RWPE1 (cell line): ENCODE data around the gene ATG7.

Experiments
- CTCF ChIA-PET: fragments of 350-600 bp; sonication (Branson Sonifier 250); formaldehyde crosslinking; extraction: SDS; loops from one replicate; lab custom pipeline; 2021; lab: Yijun Ruan, JAX
- POLR2A ChIA-PET: fragments of 400-600 bp; formaldehyde crosslinking; extraction: SDS; loops from one replicate; lab custom pipeline; 2020; ENCODE audit warnings: antibody characterized with exemption; ENCODE audit not compliant: low non-redundant PET; lab: Yijun Ruan, JAX
- DNase-seq: peaks from one replicate; pipeline ENCODE4 v3.0.0; 2012; ENCODE audit warnings: low spot score
- H3K27ac ChIP-seq: fragments of 450-650 bp; 2 replicates; pipeline ENCODE4 v1.5.1; 2017
- CTCF ChIP-seq: fragments of 450-650 bp; conservative IDR thresholded peaks from 2 replicates; pipeline ENCODE4 v1.5.1; 2017; ENCODE audit warnings: low read depth, mild to moderate bottlenecking

ATG7 gene

GRCh38 chr3:11288021-11288491 is 15.9 kb downstream of the ATG7 start:
- TF ChIP-seq CTCF: no peak
- POLR2A ChIA-PET: no interaction called here
- peak overlapping the region; percentile 87; the same call in 1 of the 2 replicates for H3K27ac ChIP-seq
- CTCF ChIA-PET: interaction anchor here (0.6 to 1.1 kb wide), 2 partner anchors 39 to 52 kb away, joined by 3 read pairs; no protein-coding TSS in a partner anchor
- no peak for DNase-seq

GRCh38 chr3:11288786-11289637 is 16.8 kb downstream of the ATG7 start:
- ChIA-PET POLR2A (interaction anchor here (0.6 to 0.8 kb wide), 2 partner anchors 9 to 152 kb away, joined by 3 to 4 read pairs; no protein-coding TSS in a partner anchor), CTCF (no interaction called here)
- TF ChIP-seq CTCF: no peak
- H3K27ac ChIP-seq: peak overlapping the region; percentile 94
- peak; percentile 67 for DNase-seq

- DNase-seq: no peak
- TF ChIP-seq CTCF: no peak
- ChIA-PET POLR2A (no interaction called here), CTCF (interaction anchor here (0.7 kb wide), 1 partner anchor 134 kb away, joined by 3 read pairs; no protein-coding TSS in a partner anchor)
- peak overlapping the region; percentile 94 for H3K27ac ChIP-seq
These were observed 17.7 kb downstream of the ATG7 start for GRCh38 chr3:11289864-11290263.

- POLR2A ChIA-PET: no interaction called here
- no peak for DNase-seq
- H3K27ac ChIP-seq: peak overlapping the region; percentile 94
- no peak for TF ChIP-seq CTCF
- CTCF ChIA-PET: no interaction called here
These were observed 18.8 kb downstream of the ATG7 start for GRCh38 chr3:11290743-11291680.

GRCh38 chr3:11291808-11292207 is 19.6 kb downstream of the ATG7 start:
- DNase-seq: no peak
- no peak overlapping the region for H3K27ac ChIP-seq
- CTCF ChIA-PET: no interaction called here
- TF ChIP-seq CTCF: no peak
- POLR2A ChIA-PET: no interaction called here

- no peak for TF ChIP-seq CTCF
- no peak for DNase-seq
- POLR2A ChIA-PET: no interaction called here
- H3K27ac ChIP-seq: no peak overlapping the region
- CTCF ChIA-PET: interaction anchor here (0.6 kb wide), 1 partner anchor 1323 kb away, joined by 3 read pairs; no protein-coding TSS in a partner anchor
These were observed 24.9 kb downstream of the ATG7 start for GRCh38 chr3:11297126-11297525.
